Suprapubic skin (tissue), 3 donors: ENCODE results near the gene ADCY5.

ENCODE experiments used
- POLR2AphosphoS5 ChIP-seq, 3 donors: sonication (generic); formaldehyde crosslinking; IDR thresholded peaks; one replicate each; pipeline ENCODE4 v1.6.1; 2017; ENCODE audit warnings: antibody characterized with exemption in 3 of 3
- TF ChIP-seq, protein P1 (sequence below), 2 donors: fragments of 200-600 bp in 1 of 2; fragments of 450-650 bp in 1 of 2; sonication (generic) in 1 of 2; IDR thresholded peaks; one replicate each; pipeline ENCODE4 v1.5.1; 2016 to 2019; ENCODE audit warnings: antibody characterized with exemption in 2 of 2, mild to moderate bottlenecking in 1 of 2, moderate library complexity in 1 of 2

DNA sequence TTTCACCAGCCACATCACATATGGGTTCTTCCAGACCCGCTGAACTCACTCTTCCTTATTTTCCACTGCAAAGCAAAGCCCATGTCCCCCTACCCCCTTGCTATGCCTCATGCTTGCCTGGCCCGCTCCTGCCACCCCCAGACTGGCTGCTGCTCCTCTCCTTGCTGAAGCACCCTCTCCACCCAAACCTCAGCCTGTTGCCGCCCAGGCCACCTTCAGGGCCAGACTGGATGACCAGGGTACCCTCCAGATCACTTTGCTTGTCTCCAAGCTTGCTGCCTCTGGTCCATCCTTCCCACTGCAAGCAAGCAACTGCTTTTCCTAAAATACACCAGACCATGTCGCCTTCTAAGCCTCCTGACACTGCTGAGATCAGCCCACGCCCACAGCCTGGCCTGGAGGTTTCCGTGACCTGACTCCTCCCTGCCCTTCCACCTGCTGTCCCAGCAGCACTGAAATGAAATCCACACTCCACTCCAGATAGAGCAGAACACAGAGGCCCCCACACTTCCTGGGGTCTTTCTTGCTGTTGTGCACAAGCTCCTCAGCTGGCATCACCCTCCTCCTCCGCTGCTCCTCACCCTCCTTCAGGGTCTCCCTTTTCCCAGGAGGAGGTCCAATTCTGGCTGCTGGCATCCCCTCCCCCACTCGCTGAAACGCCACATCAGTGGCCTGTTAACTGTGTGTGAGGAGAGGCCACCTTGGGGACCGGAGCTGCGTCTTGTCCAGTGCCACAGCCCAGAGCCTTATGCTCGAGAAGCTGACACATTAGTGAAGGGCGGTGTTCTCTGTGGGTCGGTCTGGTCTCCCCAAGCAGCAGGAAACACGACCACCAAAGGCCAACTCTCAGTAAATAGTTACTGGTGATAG, 99.1 kb downstream of the ADCY5 start:
- TF ChIP-seq, protein P1, sequence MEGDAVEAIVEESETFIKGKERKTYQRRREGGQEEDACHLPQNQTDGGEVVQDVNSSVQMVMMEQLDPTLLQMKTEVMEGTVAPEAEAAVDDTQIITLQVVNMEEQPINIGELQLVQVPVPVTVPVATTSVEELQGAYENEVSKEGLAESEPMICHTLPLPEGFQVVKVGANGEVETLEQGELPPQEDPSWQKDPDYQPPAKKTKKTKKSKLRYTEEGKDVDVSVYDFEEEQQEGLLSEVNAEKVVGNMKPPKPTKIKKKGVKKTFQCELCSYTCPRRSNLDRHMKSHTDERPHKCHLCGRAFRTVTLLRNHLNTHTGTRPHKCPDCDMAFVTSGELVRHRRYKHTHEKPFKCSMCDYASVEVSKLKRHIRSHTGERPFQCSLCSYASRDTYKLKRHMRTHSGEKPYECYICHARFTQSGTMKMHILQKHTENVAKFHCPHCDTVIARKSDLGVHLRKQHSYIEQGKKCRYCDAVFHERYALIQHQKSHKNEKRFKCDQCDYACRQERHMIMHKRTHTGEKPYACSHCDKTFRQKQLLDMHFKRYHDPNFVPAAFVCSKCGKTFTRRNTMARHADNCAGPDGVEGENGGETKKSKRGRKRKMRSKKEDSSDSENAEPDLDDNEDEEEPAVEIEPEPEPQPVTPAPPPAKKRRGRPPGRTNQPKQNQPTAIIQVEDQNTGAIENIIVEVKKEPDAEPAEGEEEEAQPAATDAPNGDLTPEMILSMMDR (IDR thresholded peaks at IDR 0.05): no peak
- no peak for TF ChIP-seq POLR2AphosphoS5 (IDR thresholded peaks at IDR 0.05)
